ENCODE results near the gene FBLN7. TPM values are rescaled to one million over a fixed set of nuclear protein-coding genes. Genes with fewer than 3 reads are reported as not detected.
"Not testable (repeated sequence)": the region's sequence is repeated elsewhere in the genome, so short reads cannot be mapped to it uniquely, and the experiment has no call there.

Gene FBLN7
- total RNA-seq, 1 experiment from 2014 or later: 4.1 TPM

- ChIA-PET POLR2A (ENCODE audit: low non-redundant PET) (no interaction called here), CTCF (no interaction called here)
- no TSS peak for BruUV-seq (replicated peaks)
- no peaks in the 10 kb centered on the region for H3K27me3 ChIP-seq (replicated peaks; ENCODE audit: insufficient read depth, low read depth, low read length, poor library complexity)
- intact Hi-C loops (cut with micrococcal nuclease; ENCODE audit: unreplicated experiment): no loop called here
- TF ChIP-seq EZH2 (IDR thresholded peaks at IDR 0.05; ENCODE audit: borderline replicate concordance, low read depth, low read length, poor library complexity, severe bottlenecking): no peak
- DNase-seq (ENCODE audit: low spot score): no peak
- no peaks in the 10 kb centered on the region for H3K36me3 ChIP-seq (ENCODE audit: insufficient read depth, low read length, poor library complexity, severe bottlenecking)
- H3K27ac ChIP-seq (ENCODE audit: low read depth, low read length, poor library complexity, severe bottlenecking): no peak overlapping the region
- peaks cover 6% of the 10 kb centered on the region for H3K4me1 ChIP-seq (ENCODE audit: insufficient read depth, low read length, poor library complexity, severe bottlenecking)
- peaks cover 4% of the 10 kb centered on the region for H3K9me3 ChIP-seq (ENCODE audit: low read depth, low read length, poor library complexity, severe bottlenecking)
- H3K4me3 ChIP-seq (ENCODE audit: low read depth, low read length, poor library complexity, severe bottlenecking): peak overlapping the region; percentile 50
Measured at GRCh38 chr2:112137516-112138158, 548 bp upstream of the FBLN7 start.

- BruUV-seq (replicated peaks); H3K4me1 ChIP-seq (ENCODE audit: insufficient read depth, low read length, poor library complexity, severe bottlenecking); DNase-seq (ENCODE audit: low spot score); H3K36me3 ChIP-seq (ENCODE audit: insufficient read depth, low read length, poor library complexity, severe bottlenecking); intact Hi-C loops (cut with micrococcal nuclease; ENCODE audit: unreplicated experiment); H3K27ac ChIP-seq (ENCODE audit: low read depth, low read length, poor library complexity, severe bottlenecking); H3K9me3 ChIP-seq (ENCODE audit: low read depth, low read length, poor library complexity, severe bottlenecking); POLR2A ChIA-PET (ENCODE audit: low non-redundant PET); CTCF ChIA-PET; H3K27me3 ChIP-seq (replicated peaks; ENCODE audit: insufficient read depth, low read depth, low read length, poor library complexity): not testable (repeated sequence)
- peak overlapping the region; percentile 50 for H3K4me3 ChIP-seq (ENCODE audit: low read depth, low read length, poor library complexity, severe bottlenecking)
Measured at GRCh38 chr2:112139033-112139614, 939 bp downstream of the FBLN7 start.

GRCh38 chr2:112139661-112140204, 1.5 kb downstream of the FBLN7 start:
- H3K27ac ChIP-seq (ENCODE audit: low read depth, low read length, poor library complexity, severe bottlenecking); H3K27me3 ChIP-seq (replicated peaks; ENCODE audit: insufficient read depth, low read depth, low read length, poor library complexity); POLR2A ChIA-PET (ENCODE audit: low non-redundant PET); DNase-seq (ENCODE audit: low spot score); H3K9me3 ChIP-seq (ENCODE audit: low read depth, low read length, poor library complexity, severe bottlenecking); H3K36me3 ChIP-seq (ENCODE audit: insufficient read depth, low read length, poor library complexity, severe bottlenecking); CTCF ChIA-PET; H3K4me1 ChIP-seq (ENCODE audit: insufficient read depth, low read length, poor library complexity, severe bottlenecking); intact Hi-C loops (cut with micrococcal nuclease; ENCODE audit: unreplicated experiment); H3K4me3 ChIP-seq (ENCODE audit: low read depth, low read length, poor library complexity, severe bottlenecking); BruUV-seq (replicated peaks): not testable (repeated sequence)

GRCh38 chr2:112140205-112140802, 2.1 kb downstream of the FBLN7 start:
- CTCF ChIA-PET: no interaction called here
- Histone ChIP-seq H3K36me3 (ENCODE audit: insufficient read depth, low read length, poor library complexity, severe bottlenecking) (no peaks in the 10 kb centered on the region), H3K27me3 (replicated peaks; ENCODE audit: insufficient read depth, low read depth, low read length, poor library complexity) (no peaks in the 10 kb centered on the region), H3K4me3 (ENCODE audit: low read depth, low read length, poor library complexity, severe bottlenecking) (no peak overlapping the region), H3K4me1 (ENCODE audit: insufficient read depth, low read length, poor library complexity, severe bottlenecking) (peaks cover 6% of the 10 kb centered on the region), H3K27ac (ENCODE audit: low read depth, low read length, poor library complexity, severe bottlenecking) (no peak overlapping the region), H3K9me3 (ENCODE audit: low read depth, low read length, poor library complexity, severe bottlenecking) (no peaks in the 10 kb centered on the region)
- no TSS peak for BruUV-seq (replicated peaks)
- POLR2A ChIA-PET (ENCODE audit: low non-redundant PET): no interaction called here
- intact Hi-C loops (cut with micrococcal nuclease; ENCODE audit: unreplicated experiment): no loop called here
- no peak for TF ChIP-seq CTCF (conservative IDR thresholded peaks at IDR 0.05; ENCODE audit: low read depth, low read length)
- no peak for DNase-seq (ENCODE audit: low spot score)
